HepG2 (cell line): ENCODE results near the gene MORN1. TPM values are rescaled to one million over a fixed set of nuclear protein-coding genes. Genes with fewer than 3 reads are reported as not detected.

ENCODE experiments used
- KAT7 ChIP-seq: IDR thresholded peaks from 2 replicates; pipeline ENCODE4 v1.6.1; 2018; ENCODE audit warnings: borderline replicate concordance, missing compliant biosample characterization
- NFIB ChIP-seq: sonication (generic); formaldehyde crosslinking; IDR thresholded peaks from 2 replicates; pipeline ENCODE4 v1.9.0; 2021; ENCODE audit warnings: missing genetic modification reagents, mild to moderate bottlenecking, borderline replicate concordance
- SMAD1 ChIP-seq: sonication (generic); formaldehyde crosslinking; IDR thresholded peaks from 2 replicates; pipeline ENCODE4 v1.4.0; 2020; ENCODE audit warnings: missing genetic modification reagents, low read depth, mild to moderate bottlenecking, borderline replicate concordance
- TAF1 ChIP-seq: sonication (generic); formaldehyde crosslinking; IDR thresholded peaks from 2 replicates; pipeline ENCODE4 v1.4.0; 2020; ENCODE audit warnings: missing genetic modification reagents
- ZMYM2 ChIP-seq: sonication (generic); formaldehyde crosslinking; IDR thresholded peaks from 2 replicates; pipeline ENCODE4 v1.8.0; 2022; ENCODE audit warnings: mild to moderate bottlenecking, missing genetic modification reagents
- ZNF251 ChIP-seq: sonication (generic); formaldehyde crosslinking; IDR thresholded peaks from 2 replicates; pipeline ENCODE4 v1.9.0; 2021; ENCODE audit warnings: mild to moderate bottlenecking, missing genetic modification reagents
- ZNF564 ChIP-seq: sonication (generic); formaldehyde crosslinking; IDR thresholded peaks from 2 replicates; pipeline ENCODE4 v1.8.1; 2023; ENCODE audit warnings: mild to moderate bottlenecking, missing genetic modification reagents
- ZNF629 ChIP-seq: sonication (generic); formaldehyde crosslinking; conservative IDR thresholded peaks from 2 replicates; pipeline ENCODE4 v1.5.0; 2020; ENCODE audit warnings: missing genetic modification reagents
- ZNF761 ChIP-seq: sonication (generic); formaldehyde crosslinking; conservative IDR thresholded peaks from 2 replicates; pipeline ENCODE4 v1.4.0; 2020; ENCODE audit warnings: mild to moderate bottlenecking, missing genetic modification reagents
- ZZZ3 ChIP-seq: sonication (generic); formaldehyde crosslinking; IDR thresholded peaks from 2 replicates; pipeline ENCODE4 v1.4.0; 2020; ENCODE audit warnings: missing genetic modification reagents, mild to moderate bottlenecking, borderline replicate concordance
- polyA plus RNA-seq, 8 experiments: library from polyadenylated mRNA; depleted of rRNA in 3 of 8; stranded (reverse) in 7 of 8; unstranded in 1 of 8; fragments of >200 nt; fragmentation: Illumina TruSeq in 4 of 8; extraction: Trizol in 4 of 8; gene quantifications; 2 replicates each; pipeline versions ENCODE4 v1.2.1 to v1.2.3, GENCODE V29; 2011 to 2016; ENCODE audit warnings: low read depth in 4 of 8, missing spikeins in 1 of 8, mixed read lengths in 1 of 8; ENCODE audit not compliant: insufficient read depth in 1 of 8
- total RNA-seq, 5 experiments: library from RNA; depleted of rRNA; stranded (reverse); fragments of >200 nt; fragmentation: Illumina TruSeq; extraction: Trizol; gene quantifications; 2 replicates each; pipeline ENCODE4 v1.2.3, GENCODE V29; 2016; ENCODE audit warnings: low read depth in 1 of 5
- TF ChIP-seq, protein P1 (sequence below): IDR thresholded peaks from 2 replicates; pipeline ENCODE4 v1.6.1; 2012; ENCODE audit warnings: low read depth, low read length, improper control_type of control experiment
- TF ChIP-seq, protein P2 (sequence below): sonication (generic); formaldehyde crosslinking; IDR thresholded peaks from 2 replicates; pipeline ENCODE4 v1.5.0; 2020; ENCODE audit warnings: mild to moderate bottlenecking, missing genetic modification reagents, moderate library complexity
- TF ChIP-seq, protein P3 (sequence below), 2 experiments: sonication (generic) in 1 of 2; formaldehyde crosslinking in 1 of 2; IDR thresholded peaks; 2 replicates each; pipeline versions ENCODE4 v1.4.0 to v1.6.1; 2018 to 2020; ENCODE audit warnings: missing genetic modification reagents in 2 of 2, borderline replicate concordance in 1 of 2, low read depth in 1 of 2, mild to moderate bottlenecking in 1 of 2, missing biosample characterization in 1 of 2
- TF ChIP-seq, protein P4 (sequence below): sonication (generic); formaldehyde crosslinking; IDR thresholded peaks from 2 replicates; pipeline ENCODE4 v1.5.1; 2020; ENCODE audit warnings: missing genetic modification reagents, mild to moderate bottlenecking, borderline replicate concordance
- TF ChIP-seq, protein P5 (sequence below): sonication (generic); formaldehyde crosslinking; IDR thresholded peaks from 2 replicates; pipeline ENCODE4 v1.4.0; 2020; ENCODE audit warnings: missing genetic modification reagents, borderline replicate concordance
- TF ChIP-seq, protein P6 (sequence below), 2 experiments: sonication (generic) in 1 of 2; formaldehyde crosslinking in 1 of 2; IDR thresholded peaks; 2 replicates each; pipeline versions ENCODE4 v1.5.1 to v1.6.1; 2011 to 2020; ENCODE audit warnings: borderline replicate concordance in 1 of 2, low read depth in 1 of 2, low read length in 1 of 2, mild to moderate bottlenecking in 1 of 2, missing genetic modification reagents in 1 of 2, moderate library complexity in 1 of 2
- TF ChIP-seq, protein P7 (sequence below): conservative IDR thresholded peaks from 2 replicates; pipeline ENCODE4 v1.6.1; 2018; ENCODE audit warnings: missing genetic modification reagents

MORN1 gene
- total and polyA plus RNA-seq, 2 of the 13 experiments (the other 11 are each of a cell fraction or from before 2014, with no cell fraction given), result 3.1 to 6.5 TPM

DNA sequence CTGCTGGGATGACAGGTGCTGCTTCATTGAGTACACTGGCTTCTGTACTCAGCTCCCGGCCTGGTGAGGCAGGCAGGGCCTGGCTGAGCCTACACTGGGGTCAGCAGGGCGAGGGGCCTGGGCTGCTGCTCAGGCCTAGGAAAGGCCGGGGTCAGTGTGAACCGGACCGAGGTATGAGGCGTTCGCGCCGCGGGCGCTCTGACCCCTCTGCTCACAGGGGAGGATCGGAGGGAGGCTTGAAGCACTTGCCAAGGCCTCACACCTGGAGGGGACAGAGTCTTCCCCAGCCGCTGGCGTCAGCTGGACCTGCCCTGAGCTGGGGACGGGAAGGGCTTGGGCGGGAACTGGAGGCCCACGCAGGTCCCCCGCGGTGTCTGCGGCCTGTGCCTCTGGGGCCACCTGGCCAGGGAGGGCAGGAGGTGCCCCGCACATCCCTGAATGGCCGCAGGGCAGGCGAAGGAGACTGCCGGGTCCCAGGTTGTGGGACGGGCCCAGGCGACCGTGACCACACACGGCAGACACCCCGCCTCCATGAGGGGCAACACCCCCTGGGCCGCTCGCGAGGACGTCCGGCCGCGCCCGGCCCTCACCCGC, 20.5 kb upstream of the MORN1 start (continued):
- TF ChIP-seq, protein P1, sequence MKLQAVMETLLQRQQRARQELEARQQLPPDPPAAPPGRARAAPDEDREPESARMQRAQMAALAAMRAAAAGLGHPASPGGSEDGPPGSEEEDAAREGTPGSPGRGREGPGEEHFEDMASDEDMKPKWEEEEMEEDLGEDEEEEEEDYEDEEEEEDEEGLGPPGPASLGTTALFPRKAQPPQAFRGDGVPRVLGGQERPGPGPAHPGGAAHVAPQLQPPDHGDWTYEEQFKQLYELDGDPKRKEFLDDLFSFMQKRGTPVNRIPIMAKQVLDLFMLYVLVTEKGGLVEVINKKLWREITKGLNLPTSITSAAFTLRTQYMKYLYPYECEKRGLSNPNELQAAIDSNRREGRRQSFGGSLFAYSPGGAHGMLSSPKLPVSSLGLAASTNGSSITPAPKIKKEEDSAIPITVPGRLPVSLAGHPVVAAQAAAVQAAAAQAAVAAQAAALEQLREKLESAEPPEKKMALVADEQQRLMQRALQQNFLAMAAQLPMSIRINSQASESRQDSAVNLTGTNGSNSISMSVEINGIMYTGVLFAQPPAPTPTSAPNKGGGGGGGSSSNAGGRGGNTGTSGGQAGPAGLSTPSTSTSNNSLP, result no peak
- no peak for TF ChIP-seq KAT7 (CRISPR knock-in tag)
- no peak for TF ChIP-seq ZNF629
- TF ChIP-seq TAF1 (CRISPR knock-in tag), result no peak
- TF ChIP-seq, protein P2, sequence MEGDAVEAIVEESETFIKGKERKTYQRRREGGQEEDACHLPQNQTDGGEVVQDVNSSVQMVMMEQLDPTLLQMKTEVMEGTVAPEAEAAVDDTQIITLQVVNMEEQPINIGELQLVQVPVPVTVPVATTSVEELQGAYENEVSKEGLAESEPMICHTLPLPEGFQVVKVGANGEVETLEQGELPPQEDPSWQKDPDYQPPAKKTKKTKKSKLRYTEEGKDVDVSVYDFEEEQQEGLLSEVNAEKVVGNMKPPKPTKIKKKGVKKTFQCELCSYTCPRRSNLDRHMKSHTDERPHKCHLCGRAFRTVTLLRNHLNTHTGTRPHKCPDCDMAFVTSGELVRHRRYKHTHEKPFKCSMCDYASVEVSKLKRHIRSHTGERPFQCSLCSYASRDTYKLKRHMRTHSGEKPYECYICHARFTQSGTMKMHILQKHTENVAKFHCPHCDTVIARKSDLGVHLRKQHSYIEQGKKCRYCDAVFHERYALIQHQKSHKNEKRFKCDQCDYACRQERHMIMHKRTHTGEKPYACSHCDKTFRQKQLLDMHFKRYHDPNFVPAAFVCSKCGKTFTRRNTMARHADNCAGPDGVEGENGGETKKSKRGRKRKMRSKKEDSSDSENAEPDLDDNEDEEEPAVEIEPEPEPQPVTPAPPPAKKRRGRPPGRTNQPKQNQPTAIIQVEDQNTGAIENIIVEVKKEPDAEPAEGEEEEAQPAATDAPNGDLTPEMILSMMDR (CRISPR knock-in tag), result no peak
- TF ChIP-seq, protein P3, sequence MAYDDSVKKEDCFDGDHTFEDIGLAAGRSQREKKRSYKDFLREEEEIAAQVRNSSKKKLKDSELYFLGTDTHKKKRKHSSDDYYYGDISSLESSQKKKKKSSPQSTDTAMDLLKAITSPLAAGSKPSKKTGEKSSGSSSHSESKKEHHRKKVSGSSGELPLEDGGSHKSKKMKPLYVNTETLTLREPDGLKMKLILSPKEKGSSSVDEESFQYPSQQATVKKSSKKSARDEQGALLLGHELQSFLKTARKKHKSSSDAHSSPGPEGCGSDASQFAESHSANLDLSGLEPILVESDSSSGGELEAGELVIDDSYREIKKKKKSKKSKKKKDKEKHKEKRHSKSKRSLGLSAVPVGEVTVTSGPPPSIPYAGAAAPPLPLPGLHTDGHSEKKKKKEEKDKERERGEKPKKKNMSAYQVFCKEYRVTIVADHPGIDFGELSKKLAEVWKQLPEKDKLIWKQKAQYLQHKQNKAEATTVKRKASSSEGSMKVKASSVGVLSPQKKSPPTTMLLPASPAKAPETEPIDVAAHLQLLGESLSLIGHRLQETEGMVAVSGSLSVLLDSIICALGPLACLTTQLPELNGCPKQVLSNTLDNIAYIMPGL (CRISPR knock-in tag; IDR thresholded peaks at IDR 0.05; ENCODE audit: borderline replicate concordance in 1 of 2, low read depth in 1 of 2), result no peak
- TF ChIP-seq, protein P4, sequence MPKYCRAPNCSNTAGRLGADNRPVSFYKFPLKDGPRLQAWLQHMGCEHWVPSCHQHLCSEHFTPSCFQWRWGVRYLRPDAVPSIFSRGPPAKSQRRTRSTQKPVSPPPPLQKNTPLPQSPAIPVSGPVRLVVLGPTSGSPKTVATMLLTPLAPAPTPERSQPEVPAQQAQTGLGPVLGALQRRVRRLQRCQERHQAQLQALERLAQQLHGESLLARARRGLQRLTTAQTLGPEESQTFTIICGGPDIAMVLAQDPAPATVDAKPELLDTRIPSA (CRISPR knock-in tag), result no peak
- no peak for TF ChIP-seq ZNF761 (CRISPR knock-in tag)
- 0 out of 2 replicates have a peak, but pooled peaks have one; percentile 40 for TF ChIP-seq ZZZ3 (CRISPR knock-in tag)
- TF ChIP-seq ZNF564 (CRISPR knock-in tag), result no peak
- no peak for TF ChIP-seq NFIB (CRISPR knock-in tag)
- TF ChIP-seq ZMYM2 (CRISPR knock-in tag), result no peak
- 0 out of 2 replicates have a peak, but pooled peaks have one; percentile 22 for TF ChIP-seq SMAD1 (CRISPR knock-in tag)
- TF ChIP-seq, protein P5, sequence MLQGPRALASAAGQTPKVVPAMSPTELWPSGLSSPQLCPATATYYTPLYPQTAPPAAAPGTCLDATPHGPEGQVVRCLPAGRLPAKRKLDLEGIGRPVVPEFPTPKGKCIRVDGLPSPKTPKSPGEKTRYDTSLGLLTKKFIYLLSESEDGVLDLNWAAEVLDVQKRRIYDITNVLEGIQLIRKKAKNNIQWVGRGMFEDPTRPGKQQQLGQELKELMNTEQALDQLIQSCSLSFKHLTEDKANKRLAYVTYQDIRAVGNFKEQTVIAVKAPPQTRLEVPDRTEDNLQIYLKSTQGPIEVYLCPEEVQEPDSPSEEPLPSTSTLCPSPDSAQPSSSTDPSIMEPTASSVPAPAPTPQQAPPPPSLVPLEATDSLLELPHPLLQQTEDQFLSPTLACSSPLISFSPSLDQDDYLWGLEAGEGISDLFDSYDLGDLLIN (CRISPR knock-in tag), result no peak
- TF ChIP-seq, protein P6, sequence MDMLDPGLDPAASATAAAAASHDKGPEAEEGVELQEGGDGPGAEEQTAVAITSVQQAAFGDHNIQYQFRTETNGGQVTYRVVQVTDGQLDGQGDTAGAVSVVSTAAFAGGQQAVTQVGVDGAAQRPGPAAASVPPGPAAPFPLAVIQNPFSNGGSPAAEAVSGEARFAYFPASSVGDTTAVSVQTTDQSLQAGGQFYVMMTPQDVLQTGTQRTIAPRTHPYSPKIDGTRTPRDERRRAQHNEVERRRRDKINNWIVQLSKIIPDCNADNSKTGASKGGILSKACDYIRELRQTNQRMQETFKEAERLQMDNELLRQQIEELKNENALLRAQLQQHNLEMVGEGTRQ (IDR thresholded peaks at IDR 0.05; ENCODE audit: low read depth, low read length), result no peak
- TF ChIP-seq, protein P6 (CRISPR knock-in tag; IDR thresholded peaks at IDR 0.05; ENCODE audit: borderline replicate concordance), result no peak
- no peak for TF ChIP-seq ZNF251 (CRISPR knock-in tag)
- TF ChIP-seq, protein P7, sequence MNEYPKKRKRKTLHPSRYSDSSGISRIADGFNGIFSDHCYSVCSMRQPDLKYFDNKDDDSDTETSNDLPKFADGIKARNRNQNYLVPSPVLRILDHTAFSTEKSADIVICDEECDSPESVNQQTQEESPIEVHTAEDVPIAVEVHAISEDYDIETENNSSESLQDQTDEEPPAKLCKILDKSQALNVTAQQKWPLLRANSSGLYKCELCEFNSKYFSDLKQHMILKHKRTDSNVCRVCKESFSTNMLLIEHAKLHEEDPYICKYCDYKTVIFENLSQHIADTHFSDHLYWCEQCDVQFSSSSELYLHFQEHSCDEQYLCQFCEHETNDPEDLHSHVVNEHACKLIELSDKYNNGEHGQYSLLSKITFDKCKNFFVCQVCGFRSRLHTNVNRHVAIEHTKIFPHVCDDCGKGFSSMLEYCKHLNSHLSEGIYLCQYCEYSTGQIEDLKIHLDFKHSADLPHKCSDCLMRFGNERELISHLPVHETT (CRISPR knock-in tag), result no peak
